DMS53 (cell line): ENCODE data around the gene PBX4.

ENCODE experiments used
- DNase-seq: peaks from one replicate; lab custom pipeline; 2025; lab: John Stamatoyannopoulos, UW

The PBX4 gene

DNA sequence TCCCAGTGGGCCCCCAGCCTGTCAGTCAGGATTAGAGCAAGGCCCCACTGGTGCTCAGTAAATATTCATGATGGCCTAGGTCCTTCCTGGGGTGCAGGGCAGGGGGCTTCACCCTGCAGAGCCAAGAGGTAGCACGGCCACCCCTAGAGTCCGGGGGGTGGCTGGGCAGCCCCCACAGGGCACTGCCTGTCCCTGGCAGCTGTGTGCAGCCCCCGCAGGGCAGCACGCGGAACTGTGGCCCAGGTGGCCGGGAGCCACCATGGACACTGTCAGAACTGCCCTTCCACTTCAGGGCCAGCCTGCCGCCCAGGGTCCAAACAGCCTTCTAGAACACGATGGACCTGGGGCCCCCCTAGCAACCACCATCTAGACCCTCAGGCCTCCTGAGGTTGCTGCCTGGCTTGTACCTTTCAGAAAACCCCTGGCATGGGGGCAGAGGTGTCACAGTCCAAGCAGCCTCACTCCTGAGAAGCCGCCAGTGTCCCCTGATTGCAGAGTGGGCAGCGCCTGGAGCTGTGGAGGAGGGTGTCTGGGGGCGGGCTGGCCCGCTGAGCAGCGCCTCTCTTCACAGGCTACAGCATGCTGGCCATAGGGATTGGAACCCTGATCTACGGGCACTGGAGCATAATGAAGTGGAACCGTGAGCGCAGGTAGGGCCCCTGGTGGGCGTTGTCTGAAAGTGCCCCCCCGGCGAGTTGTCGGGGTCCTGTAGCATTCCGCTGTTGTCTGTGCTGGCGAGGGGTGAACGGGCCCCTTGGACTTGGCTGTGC, 92.7 kb downstream of the PBX4 start:
- no peak for DNase-seq

DNA sequence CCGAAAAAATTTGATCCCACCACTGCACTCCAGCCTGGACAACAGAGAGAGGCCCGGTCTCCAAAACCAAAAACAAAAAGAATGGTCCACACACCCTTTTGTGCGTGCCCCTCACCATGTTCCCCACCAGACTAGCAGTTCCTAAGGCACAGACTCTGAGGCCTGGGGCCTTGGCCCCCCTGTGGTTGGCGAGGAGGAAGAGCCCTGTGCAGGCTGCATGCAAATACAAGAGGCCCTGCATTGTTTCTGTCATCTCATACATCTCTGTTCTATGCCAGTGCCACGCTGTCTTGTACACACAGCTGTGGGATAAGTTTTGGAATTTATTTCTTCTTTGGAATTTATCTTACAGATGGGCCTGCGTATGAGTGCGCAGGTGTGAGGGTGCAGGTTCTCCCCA, 94.4 kb downstream of the PBX4 start:
- DNase-seq = no peak

- no peak for DNase-seq
Observed at GRCh38 chr19:19523177-19523576, 95.3 kb downstream of the PBX4 start.

- no peak for DNase-seq
Observed at GRCh38 chr19:19520989-19521388, 97.5 kb downstream of the PBX4 start.

DNA sequence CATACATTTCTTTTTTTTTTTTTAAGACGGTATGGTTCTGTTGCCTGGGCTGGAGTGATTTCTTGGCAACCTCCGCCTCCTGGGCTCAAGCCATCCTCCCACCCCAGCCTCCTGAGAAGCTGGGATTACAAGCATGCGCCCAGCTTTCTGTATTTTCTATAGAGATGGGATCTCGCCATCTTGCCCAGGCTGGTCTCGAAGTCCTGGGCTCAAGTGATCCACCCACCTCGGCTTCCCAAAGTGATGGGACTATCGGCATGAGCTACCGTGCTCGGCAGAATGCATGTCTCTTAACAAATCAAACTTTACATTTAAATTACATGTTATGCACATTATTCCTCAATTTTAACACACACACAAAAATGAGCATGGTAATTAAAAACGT, 101.3 kb downstream of the PBX4 start:
- DNase-seq = no peak

DNA sequence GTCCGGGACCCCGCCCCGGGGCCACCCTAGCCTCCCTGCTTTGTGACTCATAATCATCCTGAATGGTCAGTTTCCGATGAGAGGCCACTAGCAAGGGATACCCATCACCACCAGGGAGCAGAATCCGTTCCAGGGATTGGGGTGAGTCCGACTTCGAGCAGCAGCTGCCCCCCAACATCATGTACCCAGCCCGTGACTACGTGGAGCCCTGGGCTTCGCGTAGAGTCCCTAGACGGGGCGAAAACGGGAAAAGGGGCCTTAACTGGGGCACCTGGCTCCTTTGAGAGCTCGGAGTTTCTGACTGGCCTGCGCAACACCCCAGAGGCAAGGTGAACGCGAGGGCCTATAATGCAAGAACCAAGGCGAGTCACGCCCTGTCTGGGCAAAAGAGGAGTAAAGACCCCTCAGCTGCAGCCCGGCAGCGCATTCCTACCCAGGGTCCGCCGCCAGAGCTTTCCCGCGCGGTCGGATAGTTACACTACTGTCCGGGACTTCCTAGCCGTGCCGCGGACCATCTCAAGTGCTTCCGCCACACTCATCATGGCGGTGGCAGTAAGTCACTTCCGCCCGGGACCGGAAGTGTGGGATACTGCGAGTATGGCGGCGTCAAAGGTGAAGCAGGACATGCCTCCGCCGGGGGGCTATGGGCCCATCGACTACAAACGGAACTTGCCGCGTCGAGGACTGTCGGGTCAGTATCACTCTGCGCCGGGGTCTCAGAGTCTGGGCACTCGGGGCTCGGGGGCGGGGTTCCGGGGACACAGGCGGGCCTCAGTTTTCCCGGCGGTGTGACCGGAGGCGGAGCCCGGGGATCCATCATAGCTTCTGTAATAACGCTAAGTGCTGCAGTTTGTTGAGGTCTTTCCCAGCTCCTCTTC, 102.6 kb downstream of the PBX4 start, which contains the start of gene NDUFA13:
Gene NDUFA13, plus strand, starts transcription at position 584 of the 878 bp plus-strand sequence. Its CDS starts 14 bp downstream, at position 598.
- DNase-seq = peak; percentile 92

DNA sequence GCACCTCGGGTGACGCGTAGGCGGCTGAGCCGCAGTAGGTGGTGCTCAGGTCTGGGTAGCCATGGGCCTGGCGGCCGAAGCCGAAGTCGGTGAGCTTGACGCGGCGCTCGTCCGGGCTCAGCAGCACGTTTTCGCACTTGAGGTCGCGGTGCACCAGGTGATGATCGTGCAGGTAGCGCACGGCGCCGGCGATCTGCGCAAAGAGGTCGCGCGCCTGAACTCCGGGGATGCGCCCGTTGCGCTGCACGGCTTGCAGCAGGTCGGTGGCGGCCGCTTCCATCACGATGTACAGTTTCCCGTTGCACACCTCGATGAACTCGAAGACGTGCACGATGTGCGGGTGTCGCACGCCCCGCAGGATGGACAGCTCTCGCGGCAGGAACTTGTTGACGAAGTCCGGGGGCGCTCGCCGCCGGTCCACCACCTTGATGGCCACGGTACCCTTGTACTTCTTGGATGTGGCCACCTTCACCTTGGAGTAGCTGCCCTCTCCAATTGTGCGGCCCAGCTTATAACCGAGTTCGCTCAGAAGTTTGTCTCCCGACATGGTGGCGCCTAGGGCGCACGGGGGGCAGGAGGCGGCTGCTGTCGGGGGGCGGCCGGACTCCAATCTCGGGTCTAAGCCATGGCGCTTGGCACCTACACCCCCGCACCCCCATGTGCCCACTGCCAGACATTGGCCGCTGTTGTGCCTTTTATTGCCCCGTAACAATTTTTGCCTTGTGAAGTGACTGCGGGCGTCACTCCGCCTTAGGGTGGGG, 103.4 kb downstream of the PBX4 start, which contains the start of gene TSSK6:
Gene TSSK6, minus strand, starts transcription at position 668 of the 761 bp plus-strand sequence. Its CDS starts 121 bp downstream, at position 547.
- DNase-seq = no peak

DNA sequence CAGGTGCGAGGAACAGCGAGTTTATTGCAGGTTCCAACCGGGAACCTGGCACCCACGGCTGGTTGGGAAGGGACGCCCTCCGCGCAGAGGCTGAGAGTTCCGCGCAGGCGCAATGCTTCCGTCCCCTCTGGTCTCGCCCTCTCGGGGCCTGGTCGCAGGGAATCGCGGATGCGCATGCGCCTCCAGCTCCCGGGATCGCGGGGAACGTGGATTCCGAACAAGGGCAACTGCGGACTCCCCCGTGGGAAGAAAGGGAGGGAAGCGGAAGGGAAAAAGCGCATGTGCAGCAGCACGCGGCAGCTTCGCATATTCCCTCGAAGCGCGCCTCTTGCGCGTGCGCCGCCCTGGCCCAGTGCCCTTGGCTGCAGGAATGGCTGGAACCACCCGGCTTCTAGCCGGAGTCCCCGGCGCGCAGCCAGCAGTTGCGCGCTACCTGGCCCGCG, 104.3 kb downstream of the PBX4 start:
- DNase-seq = no peak

DNA sequence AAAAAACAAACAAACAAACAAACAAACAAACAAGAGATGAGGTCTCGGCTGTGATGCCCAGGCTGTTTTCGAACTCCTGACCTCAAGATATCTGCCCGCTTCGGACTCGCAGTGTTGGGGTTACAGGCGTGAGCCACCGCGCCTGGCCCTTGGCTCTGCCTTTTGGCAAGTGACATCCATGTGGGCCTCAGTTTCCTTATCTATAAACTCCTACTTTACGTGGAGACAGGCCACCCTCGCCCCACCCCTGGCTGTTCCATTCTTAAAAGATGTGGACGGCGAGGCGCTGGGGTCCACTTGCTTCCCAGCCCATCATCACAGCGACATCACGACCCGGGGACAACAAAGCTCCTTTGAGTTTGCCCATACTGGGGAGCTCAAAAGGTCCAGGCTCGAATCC, 104.8 kb downstream of the PBX4 start:
- no peak for DNase-seq
